ENCODE data around the gene WDR17.

The WDR17 gene

GRCh38 chr4:176099314-176099713 is 33.7 kb downstream of the WDR17 start:
- DNase-seq: no peak

- no peak for DNase-seq
Observed at GRCh38 chr4:176102414-176103063, 36.9 kb downstream of the WDR17 start.

GRCh38 chr4:176107695-176108094 is 42.1 kb downstream of the WDR17 start:
- no peak for DNase-seq

GRCh38 chr4:176123710-176124407 is 58.2 kb downstream of the WDR17 start:
- DNase-seq: no peak

GRCh38 chr4:176125063-176125462 is 59.4 kb downstream of the WDR17 start:
- DNase-seq: no peak

GRCh38 chr4:176134670-176135069 is 69.0 kb downstream of the WDR17 start:
- DNase-seq: no peak

GRCh38 chr4:176137631-176138030 is 72.0 kb downstream of the WDR17 start:
- DNase-seq: no peak

GRCh38 chr4:176139518-176139917 is 73.9 kb downstream of the WDR17 start:
- no peak for DNase-seq

- DNase-seq: no peak
Observed at GRCh38 chr4:176142253-176142652, 76.6 kb downstream of the WDR17 start.

- DNase-seq: no peak
Observed at GRCh38 chr4:176149680-176150355, 84.2 kb downstream of the WDR17 start.

- DNase-seq: no peak
Observed at GRCh38 chr4:176150356-176150682, 84.7 kb downstream of the WDR17 start.

- no peak for DNase-seq
Observed at GRCh38 chr4:176150704-176151103, 85.1 kb downstream of the WDR17 start.

- no peak for DNase-seq
Observed at GRCh38 chr4:176153124-176153523, 87.5 kb downstream of the WDR17 start.

- DNase-seq: no peak
Observed at GRCh38 chr4:176156656-176157055, 91.0 kb downstream of the WDR17 start.

- DNase-seq: no peak
Observed at GRCh38 chr4:176163041-176163440, 97.4 kb downstream of the WDR17 start.

- no peak for DNase-seq
Observed at GRCh38 chr4:176185051-176185450, 119.4 kb downstream of the WDR17 start.

- no peak for DNase-seq
Observed at GRCh38 chr4:176186067-176186466, 120.4 kb downstream of the WDR17 start.

GRCh38 chr4:176186671-176187395 is 121.2 kb downstream of the WDR17 start:
- no peak for DNase-seq

- no peak for DNase-seq
Observed at GRCh38 chr4:176187624-176188023, 122.0 kb downstream of the WDR17 start.

- no peak for DNase-seq
Observed at GRCh38 chr4:176188654-176189053, 123.0 kb downstream of the WDR17 start.

GRCh38 chr4:176189891-176190795 is 124.5 kb downstream of the WDR17 start:
- no peak for DNase-seq

GRCh38 chr4:176191974-176192373 is 126.3 kb downstream of the WDR17 start:
- no peak for DNase-seq

- no peak for DNase-seq
Observed at GRCh38 chr4:176193126-176193525, 127.5 kb downstream of the WDR17 start.

All from activated T-cell treated with anti-CD3 and anti-CD28 coated beads for 4 hours (primary cell).